HepG2 (cell line): ENCODE data around the gene MAP3K2. TPM values are rescaled to one million over a fixed set of nuclear protein-coding genes. Genes with fewer than 3 reads are reported as not detected.

Experiments
- CC2D1A ChIP-seq: sonication (generic); formaldehyde crosslinking; IDR thresholded peaks from 2 replicates; pipeline ENCODE4 v1.8.1; 2023; ENCODE audit warnings: mild to moderate bottlenecking, missing genetic modification reagents
- GABPA ChIP-seq, 2 experiments: IDR thresholded peaks; 2 replicates each; pipeline ENCODE4 v1.6.1; 2011 to 2016; ENCODE audit warnings: low read depth in 2 of 2, low read length in 1 of 2, missing biosample characterization in 1 of 2, missing genetic modification characterization in 1 of 2
- IRF2 ChIP-seq: IDR thresholded peaks from 2 replicates; pipeline ENCODE4 v1.6.1; 2018; ENCODE audit warnings: missing genetic modification reagents, missing compliant biosample characterization
- KDM1A ChIP-seq: IDR thresholded peaks from 2 replicates; pipeline ENCODE4 v1.6.1; 2016; ENCODE audit warnings: missing compliant biosample characterization
- MAF1 ChIP-seq: sonication (generic); formaldehyde crosslinking; IDR thresholded peaks from 2 replicates; pipeline ENCODE4 v1.5.0; 2020; ENCODE audit warnings: missing genetic modification reagents, borderline replicate concordance
- MAX ChIP-seq: IDR thresholded peaks from 2 replicates; pipeline ENCODE4 v1.6.1; 2012; ENCODE audit warnings: inconsistent platforms
- NFE2L2 ChIP-seq: fragments of 150-350 bp; IDR thresholded peaks from 2 replicates; pipeline ENCODE4 v1.6.1; 2014; ENCODE audit warnings: low read length
- PPARG ChIP-seq: conservative IDR thresholded peaks from 2 replicates; pipeline ENCODE4 v1.6.1; 2016; ENCODE audit warnings: missing biosample characterization, missing genetic modification reagents
- PREB ChIP-seq: sonication (generic); formaldehyde crosslinking; IDR thresholded peaks from 2 replicates; pipeline ENCODE4 v1.4.0; 2020; ENCODE audit warnings: missing genetic modification reagents
- TAF1 ChIP-seq: sonication (generic); formaldehyde crosslinking; IDR thresholded peaks from 2 replicates; pipeline ENCODE4 v1.4.0; 2020; ENCODE audit warnings: missing genetic modification reagents
- ZBTB38 ChIP-seq: sonication (generic); formaldehyde crosslinking; IDR thresholded peaks from 2 replicates; pipeline ENCODE4 v1.5.1; 2020; ENCODE audit warnings: mild to moderate bottlenecking, missing genetic modification reagents
- ZBTB39 ChIP-seq: sonication (generic); formaldehyde crosslinking; IDR thresholded peaks from 2 replicates; pipeline ENCODE4 v1.5.0; 2020; ENCODE audit warnings: missing genetic modification reagents
- ZMYM4 ChIP-seq: sonication (generic); formaldehyde crosslinking; IDR thresholded peaks from 2 replicates; pipeline ENCODE4 v1.8.1; 2023; ENCODE audit warnings: mild to moderate bottlenecking, missing genetic modification reagents
- ZNF138 ChIP-seq: sonication (generic); formaldehyde crosslinking; IDR thresholded peaks from 2 replicates; pipeline ENCODE4 v1.5.0; 2020; ENCODE audit warnings: mild to moderate bottlenecking, low read depth, missing genetic modification reagents
- ZNF207 ChIP-seq: fragments of 450-650 bp; IDR thresholded peaks from 2 replicates; pipeline ENCODE4 v1.6.1; 2016; ENCODE audit warnings: antibody characterized with exemption, borderline replicate concordance
- ZNF253 ChIP-seq: sonication (generic); formaldehyde crosslinking; IDR thresholded peaks from 2 replicates; pipeline ENCODE4 v1.8.0; 2022; ENCODE audit warnings: mild to moderate bottlenecking, missing genetic modification reagents, borderline replicate concordance
- ZNF333 ChIP-seq: sonication (generic); formaldehyde crosslinking; IDR thresholded peaks from 2 replicates; pipeline ENCODE4 v1.4.0; 2020; ENCODE audit warnings: mild to moderate bottlenecking, missing genetic modification reagents, borderline replicate concordance
- ZNF674 ChIP-seq: sonication (generic); formaldehyde crosslinking; IDR thresholded peaks from 2 replicates; pipeline ENCODE4 v1.5.0; 2020; ENCODE audit warnings: low read depth, mild to moderate bottlenecking, missing genetic modification reagents
- ZNF772 ChIP-seq: sonication (generic); formaldehyde crosslinking; IDR thresholded peaks from 2 replicates; pipeline ENCODE4 v1.5.0; 2020; ENCODE audit warnings: mild to moderate bottlenecking, missing genetic modification reagents
- polyA plus RNA-seq, 8 experiments: library from polyadenylated mRNA; depleted of rRNA in 3 of 8; stranded (reverse) in 7 of 8; unstranded in 1 of 8; fragments of >200 nt; fragmentation: Illumina TruSeq in 4 of 8; extraction: Trizol in 4 of 8; gene quantifications; 2 replicates each; pipeline versions ENCODE4 v1.2.1 to v1.2.3, GENCODE V29; 2011 to 2016; ENCODE audit warnings: low read depth in 4 of 8, missing spikeins in 1 of 8, mixed read lengths in 1 of 8; ENCODE audit not compliant: insufficient read depth in 1 of 8
- total RNA-seq, 5 experiments: library from RNA; depleted of rRNA; stranded (reverse); fragments of >200 nt; fragmentation: Illumina TruSeq; extraction: Trizol; gene quantifications; 2 replicates each; pipeline ENCODE4 v1.2.3, GENCODE V29; 2016; ENCODE audit warnings: low read depth in 1 of 5
- TF ChIP-seq, protein P1 (sequence below): IDR thresholded peaks from 2 replicates; pipeline ENCODE4 v1.6.1; 2016; ENCODE audit warnings: control low read depth
- TF ChIP-seq, protein P2 (sequence below): sonication (generic); formaldehyde crosslinking; IDR thresholded peaks from 2 replicates; pipeline ENCODE4 v1.5.1; 2020; ENCODE audit warnings: missing genetic modification reagents, mild to moderate bottlenecking, borderline replicate concordance
- TF ChIP-seq, protein P3 (sequence below): sonication (generic); formaldehyde crosslinking; IDR thresholded peaks from 2 replicates; pipeline ENCODE4 v1.9.0; 2021; ENCODE audit warnings: missing genetic modification reagents, mild to moderate bottlenecking, borderline replicate concordance

The MAP3K2 gene
- total and polyA plus RNA-seq, 2 of the 13 experiments (the other 11 are each of a cell fraction or from before 2014, with no cell fraction given) = 12.2 to 37.2 TPM

GRCh38 chr2:127414638-127415592 is 27.1 kb upstream of the MAP3K2 start (continued):
- TF ChIP-seq CC2D1A (CRISPR knock-in tag) = no peak
- no peak for TF ChIP-seq ZNF138 (CRISPR knock-in tag)
- TF ChIP-seq MAF1 = no peak; the same call in 1 of the 2 replicates
- peak; percentile 41; the same call in 1 of the 2 replicates for TF ChIP-seq TAF1
- peak; percentile 78 for TF ChIP-seq IRF2 (CRISPR knock-in tag)
- no peak for TF ChIP-seq PREB (CRISPR knock-in tag)
- TF ChIP-seq, protein P1, sequence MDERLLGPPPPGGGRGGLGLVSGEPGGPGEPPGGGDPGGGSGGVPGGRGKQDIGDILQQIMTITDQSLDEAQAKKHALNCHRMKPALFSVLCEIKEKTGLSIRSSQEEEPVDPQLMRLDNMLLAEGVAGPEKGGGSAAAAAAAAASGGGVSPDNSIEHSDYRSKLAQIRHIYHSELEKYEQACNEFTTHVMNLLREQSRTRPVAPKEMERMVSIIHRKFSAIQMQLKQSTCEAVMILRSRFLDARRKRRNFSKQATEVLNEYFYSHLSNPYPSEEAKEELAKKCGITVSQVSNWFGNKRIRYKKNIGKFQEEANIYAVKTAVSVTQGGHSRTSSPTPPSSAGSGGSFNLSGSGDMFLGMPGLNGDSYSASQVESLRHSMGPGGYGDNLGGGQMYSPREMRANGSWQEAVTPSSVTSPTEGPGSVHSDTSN (CRISPR knock-in tag) = no peak
- TF ChIP-seq ZMYM4 = peak; percentile 43; the same call in 1 of the 2 replicates
- TF ChIP-seq ZBTB39 (CRISPR knock-in tag) = no peak
- no peak for TF ChIP-seq ZNF674 (CRISPR knock-in tag)
- TF ChIP-seq KDM1A (CRISPR knock-in tag) = no peak
- TF ChIP-seq, protein P2, sequence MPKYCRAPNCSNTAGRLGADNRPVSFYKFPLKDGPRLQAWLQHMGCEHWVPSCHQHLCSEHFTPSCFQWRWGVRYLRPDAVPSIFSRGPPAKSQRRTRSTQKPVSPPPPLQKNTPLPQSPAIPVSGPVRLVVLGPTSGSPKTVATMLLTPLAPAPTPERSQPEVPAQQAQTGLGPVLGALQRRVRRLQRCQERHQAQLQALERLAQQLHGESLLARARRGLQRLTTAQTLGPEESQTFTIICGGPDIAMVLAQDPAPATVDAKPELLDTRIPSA (CRISPR knock-in tag) = no peak
- no peak for TF ChIP-seq GABPA (IDR thresholded peaks at IDR 0.05; ENCODE audit: low read depth, low read length)
- TF ChIP-seq GABPA (CRISPR knock-in tag; IDR thresholded peaks at IDR 0.05; ENCODE audit: low read depth) = no peak
- no peak for TF ChIP-seq ZNF253 (CRISPR knock-in tag)
- TF ChIP-seq PPARG (CRISPR knock-in tag) = peak; percentile 87
- TF ChIP-seq ZNF333 (CRISPR knock-in tag) = no peak
- no peak for TF ChIP-seq ZNF207
- TF ChIP-seq, protein P3, sequence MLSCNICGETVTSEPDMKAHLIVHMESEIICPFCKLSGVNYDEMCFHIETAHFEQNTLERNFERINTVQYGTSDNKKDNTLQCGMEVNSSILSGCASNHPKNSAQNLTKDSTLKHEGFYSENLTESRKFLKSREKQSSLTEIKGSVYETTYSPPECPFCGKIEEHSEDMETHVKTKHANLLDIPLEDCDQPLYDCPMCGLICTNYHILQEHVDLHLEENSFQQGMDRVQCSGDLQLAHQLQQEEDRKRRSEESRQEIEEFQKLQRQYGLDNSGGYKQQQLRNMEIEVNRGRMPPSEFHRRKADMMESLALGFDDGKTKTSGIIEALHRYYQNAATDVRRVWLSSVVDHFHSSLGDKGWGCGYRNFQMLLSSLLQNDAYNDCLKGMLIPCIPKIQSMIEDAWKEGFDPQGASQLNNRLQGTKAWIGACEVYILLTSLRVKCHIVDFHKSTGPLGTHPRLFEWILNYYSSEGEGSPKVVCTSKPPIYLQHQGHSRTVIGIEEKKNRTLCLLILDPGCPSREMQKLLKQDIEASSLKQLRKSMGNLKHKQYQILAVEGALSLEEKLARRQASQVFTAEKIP (CRISPR knock-in tag) = no peak
- TF ChIP-seq ZNF772 (CRISPR knock-in tag) = peak; percentile 65; the same call in 1 of the 2 replicates
- TF ChIP-seq MAX = peak; percentile 47; the same call in 1 of the 2 replicates
- no peak for TF ChIP-seq NFE2L2
- peak; percentile 58 for TF ChIP-seq ZBTB38
